H1 (cell line): Measurements from ENCODE around the gene DDB1.

Experiments
- ATF2 ChIP-seq: IDR thresholded peaks from 2 replicates; pipeline ENCODE4 v1.6.1; 2012; ENCODE audit warnings: low read length, inconsistent platforms
- BACH1 ChIP-seq: IDR thresholded peaks from 2 replicates; pipeline ENCODE4 v1.6.1; 2012; ENCODE audit warnings: low read length, improper control_type of control experiment
- CEBPB ChIP-seq: IDR thresholded peaks from 2 replicates; pipeline ENCODE4 v1.6.1; 2012; ENCODE audit warnings: low read depth, low read length
- CTCF ChIP-seq, 3 experiments: IDR thresholded peaks; 1 replicate in 2 of 3; 2 replicates in 1 of 3; pipeline versions ENCODE4 v1.5.1 to v1.6.1; 2011; ENCODE audit warnings: low read length in 3 of 3, mild to moderate bottlenecking in 3 of 3, inconsistent platforms in 2 of 3, low read depth in 1 of 3, moderate library complexity in 1 of 3; ENCODE audit not compliant: insufficient read depth in 1 of 3; ENCODE audit errors: control extremely low read depth in 1 of 3
- EZH2 ChIP-seq: fragments of 200-600 bp; sonication (generic); IDR thresholded peaks from 2 replicates; pipeline ENCODE4 v1.7.1; 2012; ENCODE audit warnings: low read depth, mild to moderate bottlenecking, moderate library complexity, low read length, inconsistent platforms; ENCODE audit not compliant: severe bottlenecking
- HDAC2 ChIP-seq, 2 experiments: fragments of 300-600 bp in 1 of 2; sonication (generic) in 1 of 2; IDR thresholded peaks; 2 replicates each; pipeline ENCODE4 v1.6.1; 2011 to 2012; ENCODE audit warnings: low read depth in 2 of 2, low read length in 2 of 2, mild to moderate bottlenecking in 2 of 2, moderate library complexity in 2 of 2, borderline replicate concordance in 1 of 2, inconsistent platforms in 1 of 2
- MAFK ChIP-seq: IDR thresholded peaks from 2 replicates; pipeline ENCODE4 v1.6.1; 2012; ENCODE audit warnings: low read depth, mild to moderate bottlenecking, improper control_type of control experiment, low read length
- MAX ChIP-seq: IDR thresholded peaks from 2 replicates; pipeline ENCODE4 v1.6.1; 2012; ENCODE audit warnings: inconsistent platforms
- POLR2AphosphoS5 ChIP-seq: IDR thresholded peaks from 2 replicates; pipeline ENCODE4 v1.6.1; 2011; ENCODE audit warnings: low read depth, low read length

- no peak for TF ChIP-seq EZH2
- TF ChIP-seq CTCF (IDR thresholded peaks at IDR 0.05; ENCODE audit: control extremely low read depth in 1 of 3, insufficient read depth in 1 of 3, low read depth in 1 of 3, low read length in 3 of 3): no peak
- TF ChIP-seq POLR2AphosphoS5: no peak
- TF ChIP-seq CEBPB: no peak
- TF ChIP-seq MAX: no peak
- TF ChIP-seq BACH1: no peak
- no peak for TF ChIP-seq HDAC2 (IDR thresholded peaks at IDR 0.05; ENCODE audit: borderline replicate concordance in 1 of 2, low read depth in 2 of 2, low read length in 2 of 2)
- no peak for TF ChIP-seq ATF2
- TF ChIP-seq MAFK: no peak
These were observed 67.5 kb downstream of the DDB1 start for GRCh38 chr11:61265357-61265756.
